HepG2 (cell line): ENCODE results near the gene SH3PXD2A. TPM values are rescaled to one million over a fixed set of nuclear protein-coding genes. Genes with fewer than 3 reads are reported as not detected.
A peak's percentile ranks its signal among the peaks of the same experiment; 100 is the strongest.

Source experiments
- AGO1 ChIP-seq: fragments of 200-400 bp; formaldehyde crosslinking; IDR thresholded peaks from 2 replicates; pipeline ENCODE4 v1.6.1; 2017; ENCODE audit warnings: mild to moderate bottlenecking, low read depth, low read length, moderate library complexity; ENCODE audit not compliant: poor library complexity, severe bottlenecking
- FOXK2 ChIP-seq: fragments of 450-650 bp; IDR thresholded peaks from 2 replicates; pipeline ENCODE4 v1.6.1; 2016
- KDM2A ChIP-seq: sonication (generic); formaldehyde crosslinking; IDR thresholded peaks from 2 replicates; pipeline ENCODE4 v1.4.0; 2020; ENCODE audit warnings: low read depth, missing genetic modification reagents, borderline replicate concordance
- MED1 ChIP-seq: sonication (generic); formaldehyde crosslinking; IDR thresholded peaks from 2 replicates; pipeline ENCODE4 v1.4.0; 2020; ENCODE audit warnings: missing genetic modification reagents
- MYC ChIP-seq: sonication (generic); formaldehyde crosslinking; IDR thresholded peaks from 2 replicates; pipeline ENCODE4 v1.9.0; 2021; ENCODE audit warnings: missing genetic modification reagents, borderline replicate concordance
- NFYB ChIP-seq: sonication (generic); formaldehyde crosslinking; IDR thresholded peaks from 2 replicates; pipeline ENCODE4 v1.4.0; 2020; ENCODE audit warnings: missing genetic modification reagents
- SATB2 ChIP-seq: sonication (generic); formaldehyde crosslinking; IDR thresholded peaks from 2 replicates; pipeline ENCODE4 v1.5.0; 2020; ENCODE audit warnings: missing genetic modification reagents
- SMARCE1 ChIP-seq: fragments of 450-650 bp; IDR thresholded peaks from 2 replicates; pipeline ENCODE4 v1.6.1; 2017; ENCODE audit warnings: borderline replicate concordance
- SP2 ChIP-seq: sonication (generic); formaldehyde crosslinking; IDR thresholded peaks from 2 replicates; pipeline ENCODE4 v1.5.1; 2020; ENCODE audit warnings: mild to moderate bottlenecking, missing genetic modification reagents
- TBX3 ChIP-seq: fragments of 450-650 bp; IDR thresholded peaks from 2 replicates; pipeline ENCODE4 v1.6.1; 2017; ENCODE audit warnings: antibody characterized with exemption, mild to moderate bottlenecking, inconsistent platforms, borderline replicate concordance
- TMF1 ChIP-seq: sonication (generic); formaldehyde crosslinking; IDR thresholded peaks from 2 replicates; pipeline ENCODE4 v1.8.1; 2022; ENCODE audit warnings: low read depth, missing genetic modification reagents
- ZBTB21 ChIP-seq: sonication (generic); formaldehyde crosslinking; IDR thresholded peaks from 2 replicates; pipeline ENCODE4 v1.4.0; 2020; ENCODE audit warnings: missing genetic modification reagents
- ZFX ChIP-seq: sonication (generic); formaldehyde crosslinking; IDR thresholded peaks from 2 replicates; pipeline ENCODE4 v1.4.0; 2020; ENCODE audit warnings: mild to moderate bottlenecking, low read depth, missing genetic modification reagents, moderate library complexity
- ZNF24 ChIP-seq: fragments of 450-650 bp; IDR thresholded peaks from 2 replicates; pipeline ENCODE4 v1.6.1; 2017; ENCODE audit warnings: antibody characterized with exemption, mild to moderate bottlenecking
- polyA plus RNA-seq, 8 experiments: library from polyadenylated mRNA; depleted of rRNA in 3 of 8; stranded (reverse) in 7 of 8; unstranded in 1 of 8; fragments of >200 nt; fragmentation: Illumina TruSeq in 4 of 8; extraction: Trizol in 4 of 8; gene quantifications; 2 replicates each; pipeline versions ENCODE4 v1.2.1 to v1.2.3, GENCODE V29; 2011 to 2016; ENCODE audit warnings: low read depth in 4 of 8, missing spikeins in 1 of 8, mixed read lengths in 1 of 8; ENCODE audit not compliant: insufficient read depth in 1 of 8
- total RNA-seq, 5 experiments: library from RNA; depleted of rRNA; stranded (reverse); fragments of >200 nt; fragmentation: Illumina TruSeq; extraction: Trizol; gene quantifications; 2 replicates each; pipeline ENCODE4 v1.2.3, GENCODE V29; 2016; ENCODE audit warnings: low read depth in 1 of 5
- TF ChIP-seq, protein P1 (sequence below): sonication (generic); formaldehyde crosslinking; IDR thresholded peaks from 2 replicates; pipeline ENCODE4 v1.5.1; 2020; ENCODE audit warnings: mild to moderate bottlenecking, missing genetic modification reagents, moderate library complexity
- TF ChIP-seq, protein P2 (sequence below): sonication (generic); formaldehyde crosslinking; IDR thresholded peaks from 2 replicates; pipeline ENCODE4 v1.8.0; 2022; ENCODE audit warnings: mild to moderate bottlenecking, missing genetic modification reagents, borderline replicate concordance
- TF ChIP-seq, protein P3 (sequence below): sonication (generic); formaldehyde crosslinking; IDR thresholded peaks from 2 replicates; pipeline ENCODE4 v1.9.0; 2021; ENCODE audit warnings: missing genetic modification reagents, mild to moderate bottlenecking, borderline replicate concordance
- TF ChIP-seq, protein P4 (sequence below): sonication (generic); formaldehyde crosslinking; IDR thresholded peaks from 2 replicates; pipeline ENCODE4 v1.5.0; 2020; ENCODE audit warnings: missing genetic modification reagents
- TF ChIP-seq, protein P5 (sequence below): sonication (generic); formaldehyde crosslinking; IDR thresholded peaks from 2 replicates; pipeline ENCODE4 v1.5.0; 2020; ENCODE audit warnings: missing genetic modification reagents, mild to moderate bottlenecking, borderline replicate concordance
- TF ChIP-seq, protein P6 (sequence below): sonication (generic); formaldehyde crosslinking; IDR thresholded peaks from 2 replicates; pipeline ENCODE4 v1.4.0; 2020; ENCODE audit warnings: mild to moderate bottlenecking, missing genetic modification reagents
- TF ChIP-seq, protein P7 (sequence below): sonication (generic); formaldehyde crosslinking; IDR thresholded peaks from 2 replicates; pipeline ENCODE4 v1.4.0; 2020; ENCODE audit warnings: mild to moderate bottlenecking, missing genetic modification reagents

Gene SH3PXD2A
- total and polyA plus RNA-seq, 2 of the 13 experiments (the other 11 are each of a cell fraction or from before 2014, with no cell fraction given): 11.1 to 11.3 TPM

DNA sequence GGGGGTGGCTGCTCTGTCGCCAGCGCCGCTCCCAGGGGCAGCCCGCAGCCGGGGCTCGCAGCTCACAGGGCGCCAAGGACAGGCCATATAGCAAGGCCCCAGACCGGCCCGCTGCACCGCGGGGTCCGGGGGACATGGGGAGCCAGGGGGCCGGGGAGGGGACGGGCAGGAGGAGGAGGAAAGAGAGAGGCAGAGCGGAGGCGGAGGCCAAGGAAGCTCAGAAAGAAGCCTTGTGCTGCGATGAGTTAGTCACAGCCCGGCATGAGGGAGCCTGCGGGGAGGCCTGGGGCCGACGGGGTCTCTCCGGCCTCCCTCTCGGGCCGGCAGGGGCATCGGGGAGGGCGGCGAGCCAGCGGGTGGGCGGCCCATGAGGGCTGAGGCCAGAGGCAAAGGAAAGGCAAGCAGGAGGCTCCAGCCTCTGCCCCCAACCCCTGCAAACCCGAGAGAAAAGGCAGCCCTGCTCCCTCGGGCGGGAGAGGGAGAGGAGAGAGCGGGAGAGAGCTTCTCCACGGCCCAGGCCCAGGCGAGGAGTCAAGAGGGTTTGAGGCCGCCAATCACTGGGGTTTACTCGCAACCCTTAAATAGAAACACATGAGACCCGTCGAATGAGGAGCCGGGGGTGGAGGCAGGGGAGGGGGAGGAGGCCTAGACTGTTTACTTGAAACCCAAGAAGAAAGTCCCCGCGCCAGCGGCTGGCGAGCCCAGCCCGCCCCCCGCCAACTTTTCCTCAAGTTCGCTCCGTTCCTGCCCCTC lies 194.0 kb downstream of the SH3PXD2A start (continued):
- TF ChIP-seq, protein P1, sequence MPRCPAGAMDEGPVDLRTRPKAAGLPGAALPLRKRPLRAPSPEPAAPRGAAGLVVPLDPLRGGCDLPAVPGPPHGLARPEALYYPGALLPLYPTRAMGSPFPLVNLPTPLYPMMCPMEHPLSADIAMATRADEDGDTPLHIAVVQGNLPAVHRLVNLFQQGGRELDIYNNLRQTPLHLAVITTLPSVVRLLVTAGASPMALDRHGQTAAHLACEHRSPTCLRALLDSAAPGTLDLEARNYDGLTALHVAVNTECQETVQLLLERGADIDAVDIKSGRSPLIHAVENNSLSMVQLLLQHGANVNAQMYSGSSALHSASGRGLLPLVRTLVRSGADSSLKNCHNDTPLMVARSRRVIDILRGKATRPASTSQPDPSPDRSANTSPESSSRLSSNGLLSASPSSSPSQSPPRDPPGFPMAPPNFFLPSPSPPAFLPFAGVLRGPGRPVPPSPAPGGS (CRISPR knock-in tag): no peak
- TF ChIP-seq AGO1 (peak; percentile 20), MED1 (CRISPR knock-in tag) (no peak), SATB2 (CRISPR knock-in tag) (no peak), ZBTB21 (CRISPR knock-in tag) (no peak), ZNF24 (no peak), ZFX (CRISPR knock-in tag) (peak; percentile 85), SP2 (CRISPR knock-in tag) (no peak), MYC (no peak), TMF1 (CRISPR knock-in tag) (0 out of 2 replicates have a peak, but pooled peaks have one; percentile 19), FOXK2 (no peak), NFYB (CRISPR knock-in tag) (peak; percentile 25; the same call in 1 of the 2 replicates), TBX3 (no peak), KDM2A (CRISPR knock-in tag) (0 out of 2 replicates have a peak, but pooled peaks have one; percentile 1), SMARCE1 (no peak)
- TF ChIP-seq, protein P2, sequence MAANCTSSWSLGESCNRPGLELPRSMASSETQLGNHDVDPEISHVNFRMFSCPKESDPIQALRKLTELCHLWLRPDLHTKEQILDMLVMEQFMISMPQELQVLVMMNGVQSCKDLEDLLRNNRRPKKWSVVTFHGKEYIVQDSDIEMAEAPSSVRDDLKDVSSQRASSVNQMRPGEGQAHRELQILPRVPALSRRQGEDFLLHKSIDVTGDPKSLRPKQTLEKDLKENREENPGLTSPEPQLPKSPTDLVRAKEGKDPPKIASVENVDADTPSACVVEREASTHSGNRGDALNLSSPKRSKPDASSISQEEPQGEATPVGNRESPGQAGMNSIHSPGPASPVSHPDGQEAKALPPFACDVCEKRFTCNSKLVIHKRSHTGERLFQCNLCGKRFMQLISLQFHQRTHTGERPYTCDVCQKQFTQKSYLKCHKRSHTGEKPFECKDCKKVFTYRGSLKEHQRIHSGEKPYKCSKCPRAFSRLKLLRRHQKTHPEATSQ (CRISPR knock-in tag): 0 out of 2 replicates have a peak, but pooled peaks have one; percentile 61
- TF ChIP-seq, protein P3, sequence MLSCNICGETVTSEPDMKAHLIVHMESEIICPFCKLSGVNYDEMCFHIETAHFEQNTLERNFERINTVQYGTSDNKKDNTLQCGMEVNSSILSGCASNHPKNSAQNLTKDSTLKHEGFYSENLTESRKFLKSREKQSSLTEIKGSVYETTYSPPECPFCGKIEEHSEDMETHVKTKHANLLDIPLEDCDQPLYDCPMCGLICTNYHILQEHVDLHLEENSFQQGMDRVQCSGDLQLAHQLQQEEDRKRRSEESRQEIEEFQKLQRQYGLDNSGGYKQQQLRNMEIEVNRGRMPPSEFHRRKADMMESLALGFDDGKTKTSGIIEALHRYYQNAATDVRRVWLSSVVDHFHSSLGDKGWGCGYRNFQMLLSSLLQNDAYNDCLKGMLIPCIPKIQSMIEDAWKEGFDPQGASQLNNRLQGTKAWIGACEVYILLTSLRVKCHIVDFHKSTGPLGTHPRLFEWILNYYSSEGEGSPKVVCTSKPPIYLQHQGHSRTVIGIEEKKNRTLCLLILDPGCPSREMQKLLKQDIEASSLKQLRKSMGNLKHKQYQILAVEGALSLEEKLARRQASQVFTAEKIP (CRISPR knock-in tag): no peak
- TF ChIP-seq, protein P4, sequence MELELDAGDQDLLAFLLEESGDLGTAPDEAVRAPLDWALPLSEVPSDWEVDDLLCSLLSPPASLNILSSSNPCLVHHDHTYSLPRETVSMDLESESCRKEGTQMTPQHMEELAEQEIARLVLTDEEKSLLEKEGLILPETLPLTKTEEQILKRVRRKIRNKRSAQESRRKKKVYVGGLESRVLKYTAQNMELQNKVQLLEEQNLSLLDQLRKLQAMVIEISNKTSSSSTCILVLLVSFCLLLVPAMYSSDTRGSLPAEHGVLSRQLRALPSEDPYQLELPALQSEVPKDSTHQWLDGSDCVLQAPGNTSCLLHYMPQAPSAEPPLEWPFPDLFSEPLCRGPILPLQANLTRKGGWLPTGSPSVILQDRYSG (CRISPR knock-in tag): no peak
- TF ChIP-seq, protein P5, sequence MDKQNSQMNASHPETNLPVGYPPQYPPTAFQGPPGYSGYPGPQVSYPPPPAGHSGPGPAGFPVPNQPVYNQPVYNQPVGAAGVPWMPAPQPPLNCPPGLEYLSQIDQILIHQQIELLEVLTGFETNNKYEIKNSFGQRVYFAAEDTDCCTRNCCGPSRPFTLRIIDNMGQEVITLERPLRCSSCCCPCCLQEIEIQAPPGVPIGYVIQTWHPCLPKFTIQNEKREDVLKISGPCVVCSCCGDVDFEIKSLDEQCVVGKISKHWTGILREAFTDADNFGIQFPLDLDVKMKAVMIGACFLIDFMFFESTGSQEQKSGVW (CRISPR knock-in tag): no peak
- TF ChIP-seq, protein P6, sequence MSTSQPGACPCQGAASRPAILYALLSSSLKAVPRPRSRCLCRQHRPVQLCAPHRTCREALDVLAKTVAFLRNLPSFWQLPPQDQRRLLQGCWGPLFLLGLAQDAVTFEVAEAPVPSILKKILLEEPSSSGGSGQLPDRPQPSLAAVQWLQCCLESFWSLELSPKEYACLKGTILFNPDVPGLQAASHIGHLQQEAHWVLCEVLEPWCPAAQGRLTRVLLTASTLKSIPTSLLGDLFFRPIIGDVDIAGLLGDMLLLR: 0 out of 2 replicates have a peak, but pooled peaks have one; percentile 50
- TF ChIP-seq, protein P7, sequence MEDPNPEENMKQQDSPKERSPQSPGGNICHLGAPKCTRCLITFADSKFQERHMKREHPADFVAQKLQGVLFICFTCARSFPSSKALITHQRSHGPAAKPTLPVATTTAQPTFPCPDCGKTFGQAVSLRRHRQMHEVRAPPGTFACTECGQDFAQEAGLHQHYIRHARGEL (CRISPR knock-in tag): no peak
